GM18873 (cell line): ENCODE data around the gene RETSAT.

Experiments used
- ATAC-seq: cut with Tn5 transposase; IDR thresholded peaks from one replicate; pipeline ENCODE4 v1.9.1; 2021; ENCODE audit warnings: mild to moderate bottlenecking, moderate library complexity, moderate number of reproducible peaks; ENCODE audit not compliant: unreplicated experiment, low FRiP score

Gene RETSAT

DNA sequence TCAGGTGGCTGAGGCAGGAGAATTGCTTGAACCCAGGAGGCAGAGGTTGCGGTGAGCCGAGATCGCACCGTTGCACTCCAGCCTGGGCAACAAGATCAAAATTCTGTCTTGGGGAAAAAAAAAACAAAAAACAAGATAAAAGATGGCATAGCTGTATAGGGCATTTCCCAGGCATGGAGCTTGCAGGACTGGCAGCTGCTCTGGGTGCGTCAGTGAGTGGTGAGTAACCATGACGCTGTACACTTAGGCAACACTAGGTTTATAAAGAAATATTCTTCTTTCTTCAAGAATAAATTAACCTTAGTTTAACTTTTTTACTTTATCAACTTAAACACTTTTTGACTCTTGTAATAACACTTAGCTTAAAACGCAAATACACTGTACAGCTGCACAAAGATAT is 41.9 kb downstream of the RETSAT start:
- no peak for ATAC-seq

DNA sequence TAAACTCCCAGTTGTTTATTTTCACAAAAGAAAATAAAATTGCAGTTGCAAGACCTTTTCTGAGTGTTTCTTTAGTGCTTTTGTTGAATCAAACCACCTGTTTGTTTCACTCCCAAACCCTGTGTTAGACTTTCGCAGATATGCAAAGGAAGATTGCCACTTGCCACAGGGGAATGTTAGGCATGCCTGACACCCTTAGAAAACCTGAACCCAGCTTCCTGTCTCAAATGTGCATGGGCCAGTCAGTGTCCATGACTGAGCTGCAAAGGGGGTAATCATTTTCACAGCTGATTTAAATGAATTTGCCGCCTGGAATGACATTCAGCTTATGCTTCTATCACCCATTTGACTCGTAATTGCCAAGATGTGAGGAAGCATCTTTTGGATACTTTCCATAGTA is 44.0 kb downstream of the RETSAT start:
- ATAC-seq, result no peak

DNA sequence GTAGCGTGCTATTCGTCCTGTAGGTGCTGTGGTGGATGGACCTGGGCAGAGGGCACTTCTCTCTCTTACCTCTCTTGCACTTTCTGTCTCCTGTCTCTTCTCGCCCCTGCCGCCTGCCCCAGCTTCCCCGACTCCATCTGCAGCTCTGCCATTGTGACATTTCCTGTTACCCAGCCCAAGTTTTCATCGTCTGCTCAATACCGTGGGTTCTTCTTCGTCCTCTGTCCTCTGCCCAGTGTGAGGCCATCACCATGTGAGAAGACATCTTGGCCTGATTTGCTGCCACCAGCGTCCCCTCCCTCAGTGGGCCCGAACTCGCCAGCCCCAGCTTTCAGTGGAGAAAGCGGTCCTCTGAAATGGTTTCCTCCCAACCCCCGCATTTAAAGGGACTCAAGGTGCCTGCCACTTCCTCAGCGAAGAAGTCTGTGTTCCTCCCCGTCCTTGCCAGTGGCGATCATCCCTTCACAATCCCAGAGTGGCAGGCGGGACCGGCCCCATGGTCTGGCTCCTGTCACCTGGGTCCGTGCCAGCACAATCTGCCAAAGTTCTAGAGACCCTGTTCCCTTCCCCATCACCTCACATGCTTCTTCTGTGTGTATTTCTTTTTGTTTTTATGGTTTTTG is 44.5 kb downstream of the RETSAT start:
- no peak for ATAC-seq

DNA sequence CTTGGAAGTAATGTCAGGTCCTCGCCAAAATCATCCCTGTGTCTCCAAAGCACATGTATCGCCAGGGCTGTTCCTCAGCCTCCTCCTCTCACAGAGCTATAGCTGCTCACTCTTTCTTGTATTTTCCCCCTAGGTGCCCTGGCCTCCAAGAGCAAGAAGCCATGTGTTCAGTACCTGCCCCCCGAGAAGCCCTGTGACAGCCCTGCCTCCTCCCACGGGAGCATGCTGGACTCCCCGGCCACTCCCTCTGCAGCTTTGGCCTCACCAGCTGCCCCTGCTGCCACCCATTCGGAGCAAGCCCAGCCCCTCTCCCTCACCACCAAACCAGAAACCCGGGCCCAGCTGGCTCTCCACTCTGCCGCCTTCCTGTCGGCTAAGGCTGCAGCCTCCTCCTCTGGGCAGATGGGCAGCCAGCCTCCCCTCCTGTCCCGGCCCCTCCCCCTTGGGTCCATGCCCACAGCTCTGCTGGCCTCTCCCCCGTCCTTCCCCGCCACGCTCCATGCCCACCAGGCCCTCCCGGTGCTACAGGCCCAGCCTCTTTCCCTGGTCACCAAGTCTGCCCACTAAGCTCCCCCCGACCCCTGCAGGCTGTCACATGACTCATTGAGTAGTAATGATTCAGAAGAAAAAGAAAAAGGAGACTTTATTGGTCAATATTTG is 45.3 kb downstream of the RETSAT start:
- ATAC-seq, result no peak

DNA sequence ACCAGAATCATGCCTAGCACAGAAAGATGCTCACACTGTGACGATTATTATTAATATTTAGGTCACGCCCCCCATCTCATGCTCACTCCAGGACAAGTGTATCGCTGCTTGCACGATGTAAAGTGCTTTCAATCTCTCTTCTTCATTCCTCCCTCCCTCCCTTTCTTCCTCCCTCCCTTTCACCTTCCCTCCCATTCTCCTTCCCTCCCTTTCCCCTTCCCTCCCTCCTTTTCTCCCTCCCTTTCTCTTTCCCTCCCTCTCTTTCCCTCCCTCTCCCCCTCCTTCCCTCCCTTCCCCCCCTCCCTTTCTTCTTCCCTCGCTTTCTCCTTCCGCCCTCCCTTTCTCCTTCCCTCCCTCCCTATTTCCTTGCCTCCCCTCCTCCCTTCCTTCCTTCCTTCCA is 46.1 kb downstream of the RETSAT start:
- ATAC-seq, result no peak

DNA sequence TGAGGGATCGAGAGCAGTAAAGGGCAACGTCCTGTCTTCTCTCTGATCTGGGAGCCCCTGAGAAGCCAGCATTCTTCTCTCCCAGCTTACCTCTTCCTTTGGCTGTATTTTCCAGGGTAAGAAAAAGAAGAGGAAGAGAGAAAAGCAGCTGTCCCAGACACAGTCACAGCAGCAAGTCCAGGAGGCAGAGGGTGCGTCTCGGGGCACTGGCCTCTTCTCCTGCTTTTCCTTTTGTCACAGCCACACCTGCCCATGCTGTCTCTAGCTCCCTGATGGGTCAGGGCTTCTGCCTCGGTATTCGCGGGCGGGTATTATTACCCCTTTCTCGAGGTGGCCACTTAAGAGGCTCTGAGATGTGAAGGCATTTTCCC is 46.8 kb downstream of the RETSAT start:
- no peak for ATAC-seq

DNA sequence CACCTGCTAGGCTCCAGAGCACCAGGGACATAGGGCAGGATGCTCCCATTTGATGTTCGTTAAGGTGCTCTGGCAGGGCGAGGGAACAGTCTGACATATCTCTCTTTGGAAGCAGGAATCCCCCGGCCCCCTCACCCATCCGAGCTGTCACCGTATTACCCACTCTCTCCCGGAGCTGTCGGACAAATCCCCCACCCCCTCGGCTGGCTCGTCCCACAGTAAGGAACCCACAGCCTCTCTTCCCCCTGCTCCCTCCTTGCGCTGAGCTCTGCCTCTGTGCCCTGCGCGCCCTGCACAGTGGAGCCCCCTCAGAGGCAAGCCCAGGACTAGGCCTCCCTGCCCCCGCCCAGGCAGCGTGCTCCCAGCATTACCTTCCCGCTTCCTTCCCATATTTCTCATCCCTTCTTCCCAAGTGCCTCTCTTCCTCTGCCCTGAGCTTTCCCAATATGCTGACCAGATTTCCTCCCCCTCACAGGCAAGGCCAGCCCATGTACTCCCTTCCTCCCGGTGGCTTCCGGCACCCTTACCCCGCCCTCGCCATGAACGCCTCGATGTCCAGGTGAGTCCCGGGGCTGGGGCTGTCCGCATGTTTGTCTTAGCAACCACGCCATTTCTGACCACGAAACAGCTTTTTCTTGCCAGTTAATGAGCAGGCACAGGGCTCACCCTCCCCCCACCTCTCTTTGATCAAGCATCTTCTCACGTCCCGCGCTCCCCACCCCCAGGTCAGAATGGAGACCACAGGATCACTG is 50.4 kb downstream of the RETSAT start:
- no peak for ATAC-seq

DNA sequence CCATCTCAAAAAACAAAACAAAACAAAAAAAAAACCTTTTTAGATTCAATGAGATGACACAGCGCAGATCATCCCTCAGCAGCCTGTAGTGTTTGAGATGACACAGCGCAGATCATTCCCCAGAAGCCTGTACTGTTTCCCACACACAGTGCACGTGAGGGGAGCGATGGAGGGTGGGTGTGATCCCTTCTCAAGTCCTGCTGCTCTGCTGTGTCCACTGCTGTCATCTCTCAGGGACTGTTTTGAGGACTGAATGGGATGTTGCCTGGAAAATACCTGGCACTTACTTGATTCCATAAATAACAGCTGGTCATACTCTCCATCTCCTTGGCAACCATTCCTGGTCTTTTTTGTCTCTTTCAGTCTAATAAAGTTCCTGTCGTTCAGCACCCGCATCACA is 52.2 kb downstream of the RETSAT start:
- ATAC-seq, result no peak
